Psoas muscle (tissue), 8 donors: ENCODE data around the gene ZBTB24. TPM values are rescaled to one million over a fixed set of nuclear protein-coding genes. Genes with fewer than 3 reads are reported as not detected.

Experiments
- ATAC-seq, 4 donors: fragments of 200-7000 bp; cut with Tn5 transposase; one replicate each; pipeline ENCODE4 v1.9.1; 2020; ENCODE audit warnings: moderate library complexity in 3 of 4, mild to moderate bottlenecking in 2 of 4
- DNase-seq, 2 donors: peaks; one replicate each; pipeline ENCODE4 v3.0.0-alpha.2; 2020
- H3K27ac ChIP-seq: fragments of 200-600 bp; one replicate; pipeline ENCODE4 v1.8.0; 2022
- H3K27me3 ChIP-seq, 3 donors: fragments of 200-600 bp in 1 of 3; one replicate each; pipeline versions ENCODE4 v1.6.1 to v1.8.0; 2013 to 2022; ENCODE audit warnings: low read length in 2 of 3, mild to moderate bottlenecking in 2 of 3, moderate library complexity in 1 of 3; ENCODE audit not compliant: insufficient read depth in 3 of 3
- H3K36me3 ChIP-seq, 2 donors: fragments of 200-600 bp in 1 of 2; one replicate each; pipeline versions ENCODE4 v1.6.1 to v1.8.0; 2013 to 2022; ENCODE audit warnings: low read depth in 1 of 2, mild to moderate bottlenecking in 1 of 2, moderate library complexity in 1 of 2; ENCODE audit not compliant: insufficient read depth in 1 of 2
- H3K4me1 ChIP-seq: fragments of 200-600 bp; one replicate; pipeline ENCODE4 v1.8.0; 2022
- H3K4me3 ChIP-seq: fragments of 200-600 bp; one replicate; pipeline ENCODE4 v1.8.0; 2022; ENCODE audit warnings: mild to moderate bottlenecking
- H3K9me3 ChIP-seq: fragments of 200-600 bp; one replicate; pipeline ENCODE4 v1.8.0; 2022
- CTCF ChIP-seq: fragments of 200-600 bp; IDR thresholded peaks from one replicate; pipeline ENCODE4 v1.8.0; 2022; ENCODE audit warnings: antibody characterized with exemption
- WGBS, 3 donors: extraction: QIAGEN DNeasy Blood & Tissue Kit; methylation state at CpG; one replicate each; pipeline versions ENCODE4 v1.1.6 to v1.1.7; 2013; 5-methylcytosine and 5-hydroxymethylcytosine counted together
- intact Hi-C, 2 donors: fragments of 100-400 bp; cut with DNase I; formaldehyde crosslinking; loops; one replicate each; pipeline versions ENCODE4 v1.11.0 to v1.14.2; 2022
- polyA plus RNA-seq, 3 donors: library from polyadenylated mRNA; stranded (reverse); fragments of 200-250 nt; gene quantifications; one replicate each; pipeline ENCODE4 v1.2.3, GENCODE V29; 2013
- total RNA-seq, 4 donors: library from RNA; stranded (reverse); fragmentation: NEBNext Ultra II Directional in 2 of 4; extraction: Animal tissue kit (Norgen Biotek cat#: 25700) in 2 of 4; gene quantifications; one replicate each; pipeline versions ENCODE4 v1.2.1 to v1.2.4, GENCODE V29; 2021 to 2023
- donor health status: healthy with polysubstance abuse.
- donor health status: DM: no; HTN: no; CAD: no; lungs with moderate emphysema.
- donor health status: Bipolar disorder and iron deficiency.
- donor health status: healthy.
- donor health status: DM: yes; HTN: yes; CAD: no.
- donor health status: DM: no; HTN: no; CAD: no.
- donor health status: DM: no; HTN: no; CAD: no.
- donor health status: DM: yes; HTN: yes; CAD: no.

The ZBTB24 gene
- total and polyA plus RNA-seq, 7 donors = 2.3 to 5.8 (median 5.3) TPM

GRCh38 chr6:109434456-109434855, 48.6 kb downstream of the ZBTB24 start:
- Histone ChIP-seq H3K4me1 (peaks cover 3% of the 10 kb centered on the region), H3K27ac (no peak overlapping the region), H3K27me3 (no peaks in the 10 kb centered on the region), H3K9me3 (no peaks in the 10 kb centered on the region), H3K36me3 (no peaks in the 10 kb centered on the region), H3K4me3 (no peak overlapping the region)
- no peak for TF ChIP-seq CTCF
- intact Hi-C loops = no loop called here
- ATAC-seq (no peak), DNase-seq (no peak)
- WGBS, 3 donors = 51 to 67% (median 62%) methylated on average over 2 of the region's 2 CpGs

GRCh38 chr6:109429496-109429895, 53.5 kb downstream of the ZBTB24 start:
- intact Hi-C loops = no loop called here
- Histone ChIP-seq H3K27ac (no peak overlapping the region), H3K36me3 (no peaks in the 10 kb centered on the region), H3K9me3 (no peaks in the 10 kb centered on the region), H3K4me1 (peaks cover 6% of the 10 kb centered on the region), H3K27me3 (no peaks in the 10 kb centered on the region), H3K4me3 (no peak overlapping the region)
- no peak for ATAC-seq
- WGBS, 3 donors = 83 to 92% (median 92%) methylated on average over 3 of the region's 3 CpGs
- DNase-seq = no peak
- no peak for TF ChIP-seq CTCF

- intact Hi-C loops = no loop called here
- ATAC-seq = no peak
- peaks cover 6% of the 10 kb centered on the region for H3K4me1 ChIP-seq
- DNase-seq = no peak
- no peaks in the 10 kb centered on the region for H3K27me3 ChIP-seq
- WGBS, 3 donors = 26 to 32% (median 30%) methylated on average over 7 of the region's 7 CpGs
- no peak overlapping the region for H3K27ac ChIP-seq
- H3K36me3 ChIP-seq = no peaks in the 10 kb centered on the region
- H3K9me3 ChIP-seq = no peaks in the 10 kb centered on the region
- no peak for TF ChIP-seq CTCF
- H3K4me3 ChIP-seq = no peak overlapping the region
Measured at GRCh38 chr6:109428889-109429477, 54.0 kb downstream of the ZBTB24 start.

- intact Hi-C loops = no loop called here
- no peak for ATAC-seq
- WGBS, 3 donors = 85 to 91% (median 86%) methylated on average over 2 of the region's 2 CpGs
Measured at GRCh38 chr6:109424946-109425345, 58.1 kb downstream of the ZBTB24 start.

More at GRCh38 chr6:109424946-109425345, 58.1 kb downstream of the ZBTB24 start:
- no peak for TF ChIP-seq CTCF
- no peak for DNase-seq
- no peaks in the 10 kb centered on the region for H3K9me3 ChIP-seq
- H3K4me3 ChIP-seq = no peak overlapping the region
- H3K27me3 ChIP-seq = no peaks in the 10 kb centered on the region
- no peak overlapping the region for H3K27ac ChIP-seq
- peaks cover 6% of the 10 kb centered on the region for H3K4me1 ChIP-seq
- no peaks in the 10 kb centered on the region for H3K36me3 ChIP-seq
